ENCODE data around the gene LCOR. TPM values are rescaled to one million over a fixed set of nuclear protein-coding genes. Genes with fewer than 3 reads are reported as not detected.

LCOR gene
- total RNA-seq, 1 experiment from 2014 or later: 10.5 TPM

DNA sequence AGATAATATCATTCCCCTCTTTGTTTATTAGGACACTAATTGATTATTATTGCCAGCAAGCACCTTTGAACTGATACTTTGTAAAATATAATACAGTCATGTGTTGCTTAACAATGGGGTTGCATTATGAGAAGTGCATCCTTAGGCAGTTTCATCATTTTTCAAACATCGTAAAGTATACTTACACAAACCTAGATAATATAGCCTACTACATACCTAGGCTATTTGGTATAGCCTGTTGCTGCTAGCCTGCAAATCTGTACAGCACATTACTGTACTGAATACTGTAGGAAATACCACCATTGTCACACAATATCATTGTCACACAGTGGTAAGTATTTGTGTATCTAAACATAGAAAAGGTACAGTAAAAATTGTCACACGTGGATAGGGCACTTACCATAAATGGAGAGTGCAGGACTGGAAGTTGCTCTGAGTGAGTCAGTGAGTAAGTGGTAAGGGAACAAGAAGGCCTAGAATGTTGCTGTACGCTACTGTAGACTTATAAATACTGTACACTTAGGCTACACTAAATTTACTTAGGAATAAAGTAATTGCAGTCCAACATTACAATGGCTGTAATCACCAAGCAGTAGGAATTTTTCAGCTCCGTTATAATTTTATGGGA lies 70.7 kb downstream of the LCOR start:
- no TSS peak for BruUV-seq (replicated peaks)
- Histone ChIP-seq H3F3A (ENCODE audit: low read length, unreplicated experiment) (no peaks in the 10 kb centered on the region), H3K4me2 (ENCODE audit: low read length) (peak overlapping the region; percentile 73), H3K27ac (ENCODE audit: low read length) (peak overlapping the region; percentile 39), H3K9ac (ENCODE audit: low read length) (no peak overlapping the region), H3K79me2 (ENCODE audit: low read length) (peaks cover 87% of the 10 kb centered on the region), H3K4me1 (ENCODE audit: insufficient read depth, low read length) (peaks cover 33% of the 10 kb centered on the region), H3K36me3 (ENCODE audit: low read depth, low read length) (no peaks in the 10 kb centered on the region), H2AFZ (ENCODE audit: low read length) (no peak overlapping the region), H3K27me3 (ENCODE audit: low read length) (no peaks in the 10 kb centered on the region), H3K4me3 (ENCODE audit: low read length) (peak overlapping the region; percentile 53), H3K9me3 (ENCODE audit: low read length) (no peaks in the 10 kb centered on the region), H3K9me2 (replicated peaks; ENCODE audit: low read length) (no peaks in the 10 kb centered on the region), H4K20me1 (ENCODE audit: low read length) (peaks cover 23% of the 10 kb centered on the region; the same call in 1 of the 2 replicates)
- DNase-seq (peak; percentile 45), ATAC-seq (peak; percentile 94)
- intact Hi-C loops (cut with micrococcal nuclease): loop anchor here (5.0 kb wide), 1 partner anchor 41 kb away; no protein-coding TSS in a partner anchor
- POLR2A ChIA-PET (ENCODE audit: unreplicated experiment): no interaction called here
- CTCF ChIA-PET: no interaction called here
- TF ChIP-seq, protein P1, sequence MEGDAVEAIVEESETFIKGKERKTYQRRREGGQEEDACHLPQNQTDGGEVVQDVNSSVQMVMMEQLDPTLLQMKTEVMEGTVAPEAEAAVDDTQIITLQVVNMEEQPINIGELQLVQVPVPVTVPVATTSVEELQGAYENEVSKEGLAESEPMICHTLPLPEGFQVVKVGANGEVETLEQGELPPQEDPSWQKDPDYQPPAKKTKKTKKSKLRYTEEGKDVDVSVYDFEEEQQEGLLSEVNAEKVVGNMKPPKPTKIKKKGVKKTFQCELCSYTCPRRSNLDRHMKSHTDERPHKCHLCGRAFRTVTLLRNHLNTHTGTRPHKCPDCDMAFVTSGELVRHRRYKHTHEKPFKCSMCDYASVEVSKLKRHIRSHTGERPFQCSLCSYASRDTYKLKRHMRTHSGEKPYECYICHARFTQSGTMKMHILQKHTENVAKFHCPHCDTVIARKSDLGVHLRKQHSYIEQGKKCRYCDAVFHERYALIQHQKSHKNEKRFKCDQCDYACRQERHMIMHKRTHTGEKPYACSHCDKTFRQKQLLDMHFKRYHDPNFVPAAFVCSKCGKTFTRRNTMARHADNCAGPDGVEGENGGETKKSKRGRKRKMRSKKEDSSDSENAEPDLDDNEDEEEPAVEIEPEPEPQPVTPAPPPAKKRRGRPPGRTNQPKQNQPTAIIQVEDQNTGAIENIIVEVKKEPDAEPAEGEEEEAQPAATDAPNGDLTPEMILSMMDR (conservative IDR thresholded peaks at IDR 0.05; ENCODE audit: low read depth, low read length): no peak
- TF ChIP-seq EZH2 (IDR thresholded peaks at IDR 0.05; ENCODE audit: low read length, unreplicated experiment) (no peak), EZH2phosphoT487 (IDR thresholded peaks at IDR 0.05; ENCODE audit: borderline replicate concordance, low read length) (no peak)

GRCh38 chr10:96904648-96905047 lies 72.5 kb downstream of the LCOR start:
- Histone ChIP-seq H3K9me3 (ENCODE audit: low read length) (no peaks in the 10 kb centered on the region), H3K27ac (ENCODE audit: low read length) (no peak overlapping the region), H3K4me1 (ENCODE audit: insufficient read depth, low read length) (peaks cover 33% of the 10 kb centered on the region), H4K20me1 (ENCODE audit: low read length) (peaks cover 14% of the 10 kb centered on the region; the same call in 1 of the 2 replicates), H3K4me3 (ENCODE audit: low read length) (no peak overlapping the region), H3K4me2 (ENCODE audit: low read length) (peak overlapping the region; percentile 39; the same call in 1 of the 2 replicates), H3F3A (ENCODE audit: low read length, unreplicated experiment) (no peaks in the 10 kb centered on the region), H3K79me2 (ENCODE audit: low read length) (peaks cover 72% of the 10 kb centered on the region), H2AFZ (ENCODE audit: low read length) (no peak overlapping the region), H3K9me2 (replicated peaks; ENCODE audit: low read length) (no peaks in the 10 kb centered on the region), H3K36me3 (ENCODE audit: low read depth, low read length) (no peaks in the 10 kb centered on the region), H3K27me3 (ENCODE audit: low read length) (no peaks in the 10 kb centered on the region), H3K9ac (ENCODE audit: low read length) (no peak overlapping the region)
- CTCF ChIA-PET: no interaction called here
- DNase-seq (no peak), ATAC-seq (no peak)
- TF ChIP-seq EZH2phosphoT487 (IDR thresholded peaks at IDR 0.05; ENCODE audit: borderline replicate concordance, low read length) (no peak), EZH2 (IDR thresholded peaks at IDR 0.05; ENCODE audit: low read length, unreplicated experiment) (no peak)
- TF ChIP-seq, protein P1 (conservative IDR thresholded peaks at IDR 0.05; ENCODE audit: low read depth, low read length): no peak
- intact Hi-C loops (cut with micrococcal nuclease): loop anchor here (5.0 kb wide), 2 partner anchors 42 to 62 kb away; no protein-coding TSS in a partner anchor
- no TSS peak for BruUV-seq (replicated peaks)
- POLR2A ChIA-PET (ENCODE audit: unreplicated experiment): no interaction called here

GRCh38 chr10:96906864-96907263 lies 74.8 kb downstream of the LCOR start:
- peaks cover 55% of the 10 kb centered on the region for H3K79me2 ChIP-seq (ENCODE audit: low read length)

More at GRCh38 chr10:96906864-96907263, 74.8 kb downstream of the LCOR start:
- no peak overlapping the region for H2AFZ ChIP-seq (ENCODE audit: low read length)
- no peaks in the 10 kb centered on the region for H3K27me3 ChIP-seq (ENCODE audit: low read length)
- H3K27ac ChIP-seq (ENCODE audit: low read length): no peak overlapping the region
- no peak for TF ChIP-seq EZH2phosphoT487 (IDR thresholded peaks at IDR 0.05; ENCODE audit: borderline replicate concordance, low read length)
- POLR2A ChIA-PET (ENCODE audit: unreplicated experiment): no interaction called here
- intact Hi-C loops (cut with micrococcal nuclease): loop anchor here (5.0 kb wide), 1 partner anchor 65 kb away; no protein-coding TSS in a partner anchor
- CTCF ChIA-PET: no interaction called here
- BruUV-seq (replicated peaks): no TSS peak
- H4K20me1 ChIP-seq (ENCODE audit: low read length): peaks cover 14% of the 10 kb centered on the region; the same call in 1 of the 2 replicates
- no peaks in the 10 kb centered on the region for H3K9me2 ChIP-seq (replicated peaks; ENCODE audit: low read length)
- H3K4me3 ChIP-seq (ENCODE audit: low read length): no peak overlapping the region
- DNase-seq: no peak
- no peaks in the 10 kb centered on the region for H3K9me3 ChIP-seq (ENCODE audit: low read length)
- H3K4me2 ChIP-seq (ENCODE audit: low read length): no peak overlapping the region
- peaks cover 38% of the 10 kb centered on the region for H3K4me1 ChIP-seq (ENCODE audit: insufficient read depth, low read length)
- H3K36me3 ChIP-seq (ENCODE audit: low read depth, low read length): no peaks in the 10 kb centered on the region
- H3K9ac ChIP-seq (ENCODE audit: low read length): no peak overlapping the region
- H3F3A ChIP-seq (ENCODE audit: low read length, unreplicated experiment): no peaks in the 10 kb centered on the region
- ATAC-seq: no peak

Data from PC-3 (cell line).